Loucy (cell line): Measurements from ENCODE around the gene RPL10.

Source experiments
- CTCF ChIP-seq: fragments of 200-600 bp; sonication (generic); conservative IDR thresholded peaks from 2 replicates; pipeline ENCODE4 v1.5.1; 2014; ENCODE audit warnings: mild to moderate bottlenecking, antibody characterized with exemption, low read length
- EZH2phosphoT487 ChIP-seq: fragments of 200-600 bp; IDR thresholded peaks from 2 replicates; pipeline ENCODE4 v1.6.1; 2018; ENCODE audit warnings: antibody characterized with exemption, mild to moderate bottlenecking, moderate library complexity, borderline replicate concordance

DNA sequence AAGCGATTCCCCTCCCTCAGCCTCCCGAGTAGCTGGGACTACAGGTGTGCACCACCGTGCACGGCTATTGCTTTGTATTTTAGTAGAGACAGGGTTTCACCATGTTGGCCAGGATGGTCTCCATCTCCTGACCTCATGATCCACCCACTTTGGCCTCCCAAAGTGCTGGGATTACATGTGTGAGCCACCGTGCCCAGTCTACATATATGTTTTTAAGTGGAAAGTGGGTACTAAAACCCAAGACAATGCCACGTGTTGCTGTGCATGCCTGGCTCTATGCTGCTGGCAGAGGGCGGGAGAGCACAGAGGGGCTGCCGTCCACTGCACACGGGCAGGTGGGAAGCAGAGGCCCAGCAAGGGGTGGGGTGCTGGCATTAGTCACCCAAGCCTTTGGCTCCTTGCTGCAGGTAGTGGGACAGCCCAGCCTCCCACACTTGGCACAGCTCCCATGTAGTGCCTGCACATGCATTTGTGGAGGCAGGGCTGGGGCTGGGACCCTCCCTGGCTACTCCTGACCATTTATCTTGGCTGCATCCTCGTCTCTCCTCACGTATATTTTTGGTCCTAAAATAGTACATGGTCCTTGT, 15.6 kb upstream of the RPL10 start:
- TF ChIP-seq CTCF: no peak
- no peak for TF ChIP-seq EZH2phosphoT487
